ENCODE measurements around the gene CBX4.

DNA sequence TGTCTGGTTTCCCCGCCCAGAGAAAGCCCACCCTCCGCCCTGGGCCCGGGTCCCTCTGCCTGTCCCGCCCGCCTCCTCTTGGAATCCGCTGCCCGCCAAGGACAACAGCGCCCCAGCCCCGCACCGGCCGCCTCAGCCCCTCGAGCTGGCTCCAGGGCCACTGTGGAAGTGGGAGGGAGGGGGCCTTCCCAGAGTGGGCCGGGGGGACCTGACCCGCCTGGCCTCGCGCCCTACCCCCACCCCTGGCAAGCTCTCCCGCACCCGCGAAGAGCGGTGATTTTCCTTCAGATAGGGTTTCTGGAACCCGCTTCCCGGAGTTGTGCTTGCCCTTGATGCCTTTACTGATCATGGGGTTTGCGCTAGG, 40.1 kb downstream of the CBX4 start:
- TF ChIP-seq, protein P1, sequence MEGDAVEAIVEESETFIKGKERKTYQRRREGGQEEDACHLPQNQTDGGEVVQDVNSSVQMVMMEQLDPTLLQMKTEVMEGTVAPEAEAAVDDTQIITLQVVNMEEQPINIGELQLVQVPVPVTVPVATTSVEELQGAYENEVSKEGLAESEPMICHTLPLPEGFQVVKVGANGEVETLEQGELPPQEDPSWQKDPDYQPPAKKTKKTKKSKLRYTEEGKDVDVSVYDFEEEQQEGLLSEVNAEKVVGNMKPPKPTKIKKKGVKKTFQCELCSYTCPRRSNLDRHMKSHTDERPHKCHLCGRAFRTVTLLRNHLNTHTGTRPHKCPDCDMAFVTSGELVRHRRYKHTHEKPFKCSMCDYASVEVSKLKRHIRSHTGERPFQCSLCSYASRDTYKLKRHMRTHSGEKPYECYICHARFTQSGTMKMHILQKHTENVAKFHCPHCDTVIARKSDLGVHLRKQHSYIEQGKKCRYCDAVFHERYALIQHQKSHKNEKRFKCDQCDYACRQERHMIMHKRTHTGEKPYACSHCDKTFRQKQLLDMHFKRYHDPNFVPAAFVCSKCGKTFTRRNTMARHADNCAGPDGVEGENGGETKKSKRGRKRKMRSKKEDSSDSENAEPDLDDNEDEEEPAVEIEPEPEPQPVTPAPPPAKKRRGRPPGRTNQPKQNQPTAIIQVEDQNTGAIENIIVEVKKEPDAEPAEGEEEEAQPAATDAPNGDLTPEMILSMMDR (conservative IDR thresholded peaks at IDR 0.05; ENCODE audit: low read length) = no peak
- no peak for TF ChIP-seq EZH2phosphoT487 (IDR thresholded peaks at IDR 0.05; ENCODE audit: borderline replicate concordance, low read depth, low read length)

Measured in OCI-LY7 (cell line).